Fibroblast of skin of back (primary cell): ENCODE data around the gene NDUFB5. TPM values are rescaled to one million over a fixed set of nuclear protein-coding genes. Genes with fewer than 3 reads are reported as not detected.
A peak's percentile ranks its signal among the peaks of the same experiment; 100 is the strongest.

Source experiments
- DNase-seq: peaks from one replicate; pipeline ENCODE4 v3.0.0-alpha.2; 2013
- polyA plus RNA-seq, 2 experiments: library from polyadenylated mRNA; unstranded; fragments of 120-200 nt; gene quantifications; one replicate each; pipeline ENCODE4 v1.2.1, GENCODE V29; 2013; ENCODE audit not compliant: insufficient read length in 2 of 2

NDUFB5 gene
- polyA plus RNA-seq (2013, experiment 1 of 2; ENCODE audit: insufficient read length): 64.0 TPM
- 82.3 TPM for polyA plus RNA-seq (2013, experiment 2 of 2; ENCODE audit: insufficient read length)

GRCh38 chr3:179604321-179605078 lies at the start of gene NDUFB5, which contains the start of gene MRPL47:
TSS of gene NDUFB5 (plus strand) at chr3:179604794. CDS start at chr3:179604816, 22 bp downstream.
TSS of gene MRPL47 (minus strand) at chr3:179604638. CDS start at chr3:179604624, 14 bp downstream.
- peak; percentile 97 for DNase-seq

GRCh38 chr3:179558742-179559364 lies 45.7 kb upstream of the NDUFB5 start:
- peak; percentile 74 for DNase-seq

- no peak for DNase-seq
These were observed 43.8 kb upstream of the NDUFB5 start for GRCh38 chr3:179560791-179561190.

GRCh38 chr3:179562591-179563270 lies 41.9 kb upstream of the NDUFB5 start, which contains the start of gene ACTL6A:
TSS of gene ACTL6A (plus strand) at chr3:179562926. CDS start at chr3:179563093, 167 bp downstream.
- DNase-seq: peak; percentile 100

- peak; percentile 77 for DNase-seq
These were observed 41.3 kb upstream of the NDUFB5 start for GRCh38 chr3:179563271-179563783.

GRCh38 chr3:179565496-179565895 lies 39.1 kb upstream of the NDUFB5 start:
- DNase-seq: no peak

GRCh38 chr3:179580992-179581391 lies 23.6 kb upstream of the NDUFB5 start:
- DNase-seq: no peak

GRCh38 chr3:179589143-179589542 lies 15.5 kb upstream of the NDUFB5 start:
- peak; percentile 4 for DNase-seq

GRCh38 chr3:179590669-179591068 lies 13.9 kb upstream of the NDUFB5 start:
- no peak for DNase-seq

- DNase-seq: peak; percentile 5
These were observed 13.3 kb upstream of the NDUFB5 start for GRCh38 chr3:179591313-179591712.

- no peak for DNase-seq
These were observed 5.1 kb upstream of the NDUFB5 start for GRCh38 chr3:179599531-179599930.

- DNase-seq: no peak
These were observed 1.3 kb upstream of the NDUFB5 start for GRCh38 chr3:179603321-179603720.

- no peak for DNase-seq
These were observed 763 bp upstream of the NDUFB5 start for GRCh38 chr3:179603831-179604230.

- no peak for DNase-seq
These were observed 2.0 kb downstream of the NDUFB5 start for GRCh38 chr3:179606534-179607085.

- DNase-seq: no peak
These were observed 4.5 kb downstream of the NDUFB5 start for GRCh38 chr3:179608931-179609720.

GRCh38 chr3:179610066-179610465 lies 5.5 kb downstream of the NDUFB5 start:
- DNase-seq: no peak

- DNase-seq: peak; percentile 79
These were observed 9.2 kb downstream of the NDUFB5 start for GRCh38 chr3:179613807-179614206.

GRCh38 chr3:179615458-179616173 lies 11.0 kb downstream of the NDUFB5 start:
- DNase-seq: no peak

- DNase-seq: no peak
These were observed 17.4 kb downstream of the NDUFB5 start for GRCh38 chr3:179622023-179622422.

- peak; percentile 56 for DNase-seq
These were observed 19.9 kb downstream of the NDUFB5 start for GRCh38 chr3:179624451-179624850.
